HK-2 (cell line): ENCODE results near the gene TEX261.

Source experiments
- DNase-seq: peaks from one replicate; pipeline ENCODE4 v3.0.0-alpha.2; 2018; ENCODE audit not compliant: unreplicated experiment

TEX261 gene

GRCh38 chr2:70982971-70983370, 11.7 kb downstream of the TEX261 start:
- DNase-seq, result no peak

GRCh38 chr2:70981866-70982810, 12.5 kb downstream of the TEX261 start:
- DNase-seq, result no peak

GRCh38 chr2:70981421-70981820, 13.3 kb downstream of the TEX261 start:
- DNase-seq, result no peak

- DNase-seq, result no peak
Observed at GRCh38 chr2:70979626-70980025, 15.0 kb downstream of the TEX261 start.

- no peak for DNase-seq
Observed at GRCh38 chr2:70979180-70979488, 15.5 kb downstream of the TEX261 start.

- no peak for DNase-seq
Observed at GRCh38 chr2:70978341-70979179, 16.1 kb downstream of the TEX261 start, which contains the start of gene ANKRD53. Gene ANKRD53, plus strand, starts transcription at chr2:70978630. Its CDS starts 16 bp downstream, at chr2:70978646.

GRCh38 chr2:70977605-70978205, 17.0 kb downstream of the TEX261 start:
- DNase-seq, result no peak

GRCh38 chr2:70975237-70975636, 19.4 kb downstream of the TEX261 start:
- no peak for DNase-seq

- DNase-seq, result no peak
Observed at GRCh38 chr2:70974592-70974991, 20.1 kb downstream of the TEX261 start.

- no peak for DNase-seq
Observed at GRCh38 chr2:70967189-70967588, 27.5 kb downstream of the TEX261 start.

GRCh38 chr2:70966681-70967080, 28.0 kb downstream of the TEX261 start:
- no peak for DNase-seq

GRCh38 chr2:70965506-70965905, 29.2 kb downstream of the TEX261 start:
- DNase-seq, result no peak

GRCh38 chr2:70964596-70965386, 29.9 kb downstream of the TEX261 start:
- DNase-seq, result peak; percentile 72

- DNase-seq, result no peak
Observed at GRCh38 chr2:70964133-70964532, 30.5 kb downstream of the TEX261 start.

- DNase-seq, result no peak
Observed at GRCh38 chr2:70962885-70963878, 31.5 kb downstream of the TEX261 start.

- no peak for DNase-seq
Observed at GRCh38 chr2:70962211-70962884, 32.3 kb downstream of the TEX261 start.

- no peak for DNase-seq
Observed at GRCh38 chr2:70961648-70961994, 33.1 kb downstream of the TEX261 start.

GRCh38 chr2:70960833-70961647, 33.6 kb downstream of the TEX261 start:
- DNase-seq, result no peak
